Left renal cortex interstitium (tissue), 4 donors: ENCODE results near the gene ELAC2. TPM values are rescaled to one million over a fixed set of nuclear protein-coding genes. Genes with fewer than 3 reads are reported as not detected.

Experiments
- DNase-seq, 4 donors: peaks; one replicate each; pipeline ENCODE4 v3.0.0-alpha.2; 2013; ENCODE audit warnings: low read depth in 4 of 4, low spot score in 2 of 4, missing footprints in 1 of 4
- polyA plus RNA-seq, 4 donors: library from polyadenylated mRNA; unstranded; fragments of 120-200 nt; gene quantifications; one replicate each; pipeline ENCODE4 v1.2.1, GENCODE V29; 2013; ENCODE audit not compliant: insufficient read length in 4 of 4

ELAC2 gene
- polyA plus RNA-seq, 4 donors, result 62.3 to 83.6 (median 69.9) TPM

DNA sequence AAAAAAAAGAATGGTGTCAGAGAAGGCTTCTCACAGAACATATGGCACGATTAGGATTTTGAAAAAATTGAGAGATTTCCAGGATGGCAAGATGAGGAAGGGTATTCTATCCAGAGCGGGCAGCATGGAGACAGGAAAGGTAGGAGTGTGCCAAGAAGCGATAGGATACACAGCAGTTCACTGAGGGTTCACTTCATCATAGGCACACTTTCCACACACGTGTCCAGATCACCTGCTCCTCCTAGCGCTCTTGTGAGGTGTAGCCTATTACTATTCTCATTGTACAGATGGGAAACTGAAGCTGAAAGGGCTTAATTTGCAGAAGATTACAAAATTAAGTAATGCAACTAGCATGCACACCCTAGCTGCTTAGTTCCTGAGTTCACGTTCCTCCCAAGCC is 6.2 kb upstream of the ELAC2 start:
- DNase-seq, result no peak

- no peak for DNase-seq
Measured at GRCh38 chr17:13016881-13017654, 759 bp downstream of the ELAC2 start.

- no peak for DNase-seq
Measured at GRCh38 chr17:13014801-13015200, 3.0 kb downstream of the ELAC2 start.

DNA sequence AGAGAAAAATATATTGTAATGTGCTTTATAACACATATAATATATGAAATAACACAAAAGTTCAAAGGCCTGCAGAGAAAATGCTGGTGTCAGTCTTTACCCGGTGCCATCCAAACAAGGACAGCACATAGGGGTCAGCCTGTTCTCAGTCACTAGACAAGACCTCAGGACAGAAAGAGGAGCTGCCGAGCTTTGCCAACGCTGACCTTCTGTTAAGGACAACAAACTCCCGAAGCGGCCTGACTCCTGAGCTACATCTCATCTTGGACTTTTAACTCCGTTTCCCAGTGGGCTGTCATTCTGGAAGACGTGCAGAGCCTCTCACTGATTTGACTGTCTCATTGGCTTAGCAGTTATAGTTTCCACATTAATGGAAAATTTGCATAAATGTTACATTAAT is 6.9 kb downstream of the ELAC2 start:
- DNase-seq, result no peak

GRCh38 chr17:13008461-13008860 is 9.4 kb downstream of the ELAC2 start:
- DNase-seq, result no peak

DNA sequence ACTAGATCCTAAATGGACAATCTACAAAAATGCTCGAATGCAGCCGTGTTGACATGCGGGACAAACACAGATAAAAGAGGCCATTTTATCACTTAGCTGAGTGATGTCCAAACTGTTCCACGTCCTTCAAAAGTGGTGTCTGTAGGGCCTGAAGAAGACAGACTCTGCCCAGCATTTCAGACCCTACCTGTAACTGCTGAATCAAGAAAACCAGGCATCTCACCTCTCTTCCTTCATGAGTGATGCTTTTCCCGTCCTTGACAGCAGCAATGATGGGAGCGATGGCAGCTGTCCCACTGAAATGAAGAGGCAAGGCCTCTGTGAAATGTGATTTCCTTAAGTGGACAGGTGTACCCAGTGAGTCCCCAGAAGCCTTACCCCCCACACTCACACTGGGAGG is 12.3 kb downstream of the ELAC2 start:
- no peak for DNase-seq

DNA sequence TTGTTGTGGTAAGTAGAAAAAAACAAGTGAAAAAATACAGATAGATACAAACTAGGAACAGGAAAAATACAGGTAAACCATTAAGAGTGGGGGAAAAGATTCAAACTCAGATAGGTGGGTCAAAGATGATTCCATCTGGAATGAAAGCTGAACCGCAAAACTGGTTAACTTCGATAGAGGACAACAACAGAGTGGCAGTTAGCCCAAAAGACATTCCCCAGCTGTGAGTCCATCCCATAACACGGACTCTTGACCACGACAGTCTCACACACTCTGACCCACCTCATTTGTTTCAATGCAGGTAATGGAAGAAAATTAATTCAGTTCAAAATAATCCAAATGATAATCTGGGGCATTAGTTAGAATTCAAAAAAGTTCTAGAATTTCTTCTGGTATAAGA is 13.5 kb downstream of the ELAC2 start:
- no peak for DNase-seq

DNA sequence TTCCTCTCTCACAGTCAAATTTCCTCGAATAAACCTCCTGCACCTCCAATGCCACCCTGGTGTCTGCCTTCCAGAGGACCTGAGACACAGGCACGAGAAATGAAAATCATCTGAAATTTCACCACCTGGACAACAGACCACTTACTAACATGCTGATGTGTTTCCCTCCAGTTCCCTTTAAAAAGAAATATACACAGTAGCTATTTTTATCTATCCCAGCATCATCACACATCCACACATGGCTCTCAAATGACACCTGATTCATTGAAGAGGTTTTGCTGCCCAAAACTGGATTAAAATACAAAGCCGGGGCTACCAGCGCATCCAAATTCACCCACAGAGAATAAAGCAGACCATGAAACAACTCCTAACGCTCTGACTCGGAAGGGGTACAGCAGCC is 13.9 kb downstream of the ELAC2 start:
- DNase-seq, result no peak

DNA sequence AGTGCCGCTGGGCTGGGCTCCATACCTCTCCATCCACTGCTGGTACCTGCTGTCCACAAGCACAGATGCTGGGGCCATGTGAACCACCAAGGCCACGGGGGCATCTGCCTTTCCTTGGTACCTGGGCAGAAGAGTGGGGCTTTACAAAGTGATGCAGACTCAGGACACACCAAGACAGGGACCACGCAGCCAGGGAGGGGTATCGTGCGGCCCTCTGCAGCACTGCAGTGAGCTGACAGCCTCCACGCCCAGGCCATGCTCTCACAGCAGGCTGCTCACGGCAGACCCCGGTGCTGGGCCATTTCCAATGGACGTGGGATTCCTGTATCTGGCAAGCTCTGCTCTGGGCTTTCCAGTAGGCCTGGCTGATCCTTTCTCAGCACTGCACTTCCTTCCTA is 14.4 kb downstream of the ELAC2 start:
- DNase-seq, result no peak

DNA sequence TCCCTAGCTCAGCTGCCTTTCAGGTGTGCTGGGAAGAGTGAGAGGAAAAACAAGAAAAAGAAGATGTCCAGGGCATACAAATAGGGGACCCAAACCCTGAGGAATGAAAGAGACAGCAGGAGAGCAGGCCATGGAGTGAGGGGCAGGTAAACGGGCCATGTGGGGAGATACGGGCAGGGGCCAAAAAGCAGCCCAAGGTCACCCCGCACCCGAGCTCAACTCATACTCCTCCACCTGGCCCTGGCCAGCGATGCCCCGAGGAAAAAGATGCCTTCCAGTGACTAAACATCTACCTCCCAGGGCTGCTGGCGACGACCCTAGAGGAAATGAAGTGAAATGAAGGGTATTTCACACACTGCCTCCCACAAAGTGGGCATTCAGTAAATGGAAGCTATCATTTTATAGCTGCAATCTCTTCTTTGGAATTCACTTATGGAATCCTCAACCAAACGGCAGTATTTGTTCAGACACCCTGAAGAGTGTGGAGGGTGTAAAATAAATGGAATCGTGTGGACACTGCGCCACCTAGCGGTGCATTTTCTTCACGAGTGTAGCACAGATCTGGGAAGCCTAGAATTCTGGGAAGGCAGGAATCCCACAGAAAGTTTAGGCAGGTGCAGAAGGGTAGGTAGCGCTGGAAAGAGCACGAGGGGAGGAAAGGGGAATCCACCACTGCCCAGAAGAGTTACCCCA is 14.9 kb downstream of the ELAC2 start:
- DNase-seq, result peak in 3 of 4 donors; percentile 49 to 73 (median 68)

DNA sequence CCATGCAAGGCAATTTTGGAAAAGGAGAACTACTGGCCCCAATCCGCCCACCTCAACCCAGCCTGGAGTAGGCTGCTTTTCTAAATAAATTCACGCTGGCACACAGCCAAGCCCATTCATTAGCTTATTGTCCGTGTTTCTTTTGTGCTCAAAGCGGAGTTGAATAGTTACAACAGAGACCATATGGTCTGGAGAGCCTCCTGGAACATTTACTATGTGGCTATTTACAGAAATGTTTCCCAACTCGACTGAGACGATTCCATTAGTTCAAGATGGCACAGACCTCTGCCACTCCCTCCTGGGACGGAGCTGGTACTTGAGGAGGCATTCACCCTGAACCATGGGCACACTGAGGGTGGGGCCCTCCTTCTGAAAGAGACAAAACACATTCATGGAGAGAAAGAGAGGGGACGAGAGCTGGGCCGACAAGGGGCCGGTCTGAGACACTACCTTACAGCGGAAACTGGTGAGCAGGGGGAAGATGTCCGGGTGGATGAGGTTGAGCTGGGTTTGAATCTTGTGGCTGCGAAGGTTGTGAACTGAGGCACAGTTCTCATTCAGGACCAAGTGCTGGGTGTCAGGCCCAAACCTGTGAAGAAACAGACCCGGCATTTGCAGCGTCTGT is 15.7 kb downstream of the ELAC2 start:
- peak in 2 of 4 donors; percentile 45 to 58 for DNase-seq

DNA sequence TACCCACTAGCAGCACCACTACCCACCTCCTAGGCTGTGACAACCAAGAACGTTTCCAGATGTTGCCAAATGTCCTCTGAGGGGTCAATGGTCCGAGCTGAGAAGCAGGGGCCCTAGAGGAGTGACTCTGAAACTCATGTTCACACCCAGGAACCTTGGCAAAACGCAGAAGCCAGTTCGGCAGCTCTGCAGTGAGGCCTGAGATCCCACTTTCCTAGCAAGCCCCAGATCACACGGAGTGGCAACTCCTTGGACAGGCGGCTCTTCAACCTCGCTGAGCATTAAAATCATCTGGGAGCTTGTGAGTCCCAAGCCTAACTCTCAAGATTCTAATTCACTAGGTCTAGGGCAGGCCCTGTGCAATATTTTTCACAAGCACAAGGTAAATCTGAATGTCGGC is 17.3 kb downstream of the ELAC2 start:
- DNase-seq, result no peak

- no peak for DNase-seq
Measured at GRCh38 chr17:12998874-12999273, 19.0 kb downstream of the ELAC2 start.

DNA sequence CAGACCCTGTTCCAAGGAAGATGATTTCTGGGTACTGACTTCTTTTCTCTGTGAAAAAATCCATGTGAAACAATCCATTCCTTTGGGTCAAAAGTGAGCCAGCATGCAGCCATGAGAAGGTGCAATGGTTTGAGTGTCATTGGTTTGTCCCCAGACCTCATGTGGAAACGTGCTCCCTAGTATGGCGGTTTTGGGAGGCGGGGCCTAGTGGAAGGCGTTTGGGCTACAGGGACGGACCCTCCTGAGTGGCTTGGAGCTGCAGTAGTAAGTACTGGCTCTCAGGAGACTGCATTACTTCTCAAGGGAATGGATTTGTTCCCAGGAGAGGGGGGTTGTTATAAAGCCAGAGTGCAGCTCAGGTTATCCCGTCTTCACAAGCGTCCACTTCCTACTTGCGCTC is 19.4 kb downstream of the ELAC2 start:
- DNase-seq, result no peak

- no peak for DNase-seq
Measured at GRCh38 chr17:12996941-12997340, 20.9 kb downstream of the ELAC2 start.

GRCh38 chr17:12996357-12996756 is 21.5 kb downstream of the ELAC2 start:
- no peak for DNase-seq

- no peak for DNase-seq
Measured at GRCh38 chr17:12995896-12996295, 21.9 kb downstream of the ELAC2 start.

GRCh38 chr17:12995106-12995895 is 22.5 kb downstream of the ELAC2 start:
- no peak for DNase-seq

DNA sequence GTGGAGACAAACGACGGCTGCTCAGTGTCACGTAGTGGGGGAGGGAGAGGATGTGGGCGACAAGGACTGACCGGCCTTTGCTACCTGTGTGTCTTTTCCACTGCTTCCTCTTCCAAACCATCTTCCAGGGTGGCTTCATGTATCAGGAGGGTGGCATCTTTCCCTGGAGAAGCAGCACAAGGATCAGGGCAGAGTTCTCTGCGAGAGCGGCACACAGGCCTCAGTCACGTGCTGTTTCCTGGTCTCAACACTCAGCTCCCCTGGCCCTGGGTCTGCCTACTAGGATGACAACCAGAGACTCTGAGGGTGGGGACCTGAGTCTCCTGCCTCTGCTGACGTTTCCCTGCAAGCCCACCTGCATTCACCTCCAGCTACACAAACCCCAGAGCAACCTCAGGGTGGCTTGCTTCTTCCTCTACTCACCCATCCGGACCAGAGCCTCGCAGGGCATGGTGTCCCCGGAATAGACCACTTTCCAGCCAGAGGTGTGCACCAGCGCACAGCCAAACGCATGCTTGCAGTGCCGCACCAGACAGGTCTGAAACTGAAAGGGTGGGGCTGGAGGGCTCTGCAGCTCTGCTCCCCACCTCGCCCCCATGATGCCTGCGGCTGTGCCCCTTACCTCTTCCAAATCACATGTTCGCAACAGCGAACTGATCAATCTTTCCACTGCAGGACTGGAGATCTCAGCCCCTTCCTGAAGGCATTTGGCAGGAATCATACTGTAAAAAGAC is 23.3 kb downstream of the ELAC2 start:
- no peak for DNase-seq

GRCh38 chr17:12993631-12994030 is 24.2 kb downstream of the ELAC2 start:
- no peak for DNase-seq
